Muscle of leg (tissue), 11 donors: ENCODE data around the gene GTF2H3. TPM values are rescaled to one million over a fixed set of nuclear protein-coding genes. Genes with fewer than 3 reads are reported as not detected.

ENCODE experiments used
- DNase-seq: peaks from one replicate; pipeline ENCODE4 v3.0.0; 2013
- H3K27ac ChIP-seq: one replicate; pipeline ENCODE4 v1.5.1; 2013; ENCODE audit warnings: mild to moderate bottlenecking, low read length, control low read depth
- H3K27me3 ChIP-seq: one replicate; pipeline ENCODE4 v1.6.1; 2013; ENCODE audit warnings: low read length; ENCODE audit not compliant: control insufficient read depth, insufficient read depth
- H3K36me3 ChIP-seq: one replicate; pipeline ENCODE4 v1.6.1; 2013; ENCODE audit warnings: low read length; ENCODE audit not compliant: control insufficient read depth, insufficient read depth
- H3K4me1 ChIP-seq: one replicate; pipeline ENCODE4 v1.6.1; 2013; ENCODE audit warnings: low read length; ENCODE audit not compliant: control insufficient read depth, insufficient read depth
- H3K4me3 ChIP-seq: one replicate; pipeline ENCODE4 v1.5.1; 2013; ENCODE audit warnings: low read length, control low read depth
- H3K9me3 ChIP-seq: replicated peaks from 2 replicates; pipeline ENCODE4 v1.6.1; 2013; ENCODE audit warnings: low read depth, low read length; ENCODE audit not compliant: control insufficient read depth
- WGBS: methylation state at CpG from one replicate; pipeline ENCODE4 v1.1.5; 2013; ENCODE audit warnings: missing lambda C conversion rate; ENCODE audit not compliant: insufficient coverage; 5-methylcytosine and 5-hydroxymethylcytosine counted together
- polyA plus RNA-seq, 8 donors: library from polyadenylated mRNA; unstranded; fragments of 120-200 nt; gene quantifications; one replicate each; pipeline versions ENCODE4 v1.2.1 to v1.2.3, GENCODE V29; 2013; ENCODE audit warnings: inconsistent platforms in 1 of 8, low replicate concordance in 1 of 8; ENCODE audit not compliant: insufficient read length in 8 of 8, insufficient read depth in 1 of 8
- total RNA-seq: library from RNA; stranded (reverse); fragments of 120-200 nt; gene quantifications from one replicate; pipeline ENCODE4 v1.2.4, GENCODE V29; 2013

The GTF2H3 gene
- total and polyA plus RNA-seq, 9 donors = 18.8 to 30.9 (median 26.9) TPM

DNA sequence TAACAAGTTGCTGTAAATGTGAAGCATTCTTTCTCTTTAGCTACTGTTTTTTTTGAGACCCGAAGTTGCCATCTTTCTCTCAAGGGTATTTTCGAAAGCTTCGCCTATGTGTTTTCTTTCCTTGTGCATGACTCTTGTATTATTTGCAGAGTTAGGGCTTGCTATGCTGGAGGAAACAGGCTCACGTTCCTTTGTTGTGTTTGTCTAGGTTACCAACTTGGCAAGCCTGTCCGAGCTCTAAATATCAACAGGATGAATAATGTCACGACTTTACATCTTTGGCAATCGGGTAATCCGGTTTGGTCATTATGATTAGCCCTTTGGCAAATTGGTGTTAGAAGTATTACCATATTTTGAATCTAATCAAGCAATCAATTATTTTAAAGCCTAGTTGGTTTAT, 62.6 kb downstream of the GTF2H3 start:
- 60% methylated on average over 1 of the region's 8 CpGs for WGBS
- no peak for DNase-seq
- peaks cover 20% of the 10 kb centered on the region for H3K36me3 ChIP-seq

DNA sequence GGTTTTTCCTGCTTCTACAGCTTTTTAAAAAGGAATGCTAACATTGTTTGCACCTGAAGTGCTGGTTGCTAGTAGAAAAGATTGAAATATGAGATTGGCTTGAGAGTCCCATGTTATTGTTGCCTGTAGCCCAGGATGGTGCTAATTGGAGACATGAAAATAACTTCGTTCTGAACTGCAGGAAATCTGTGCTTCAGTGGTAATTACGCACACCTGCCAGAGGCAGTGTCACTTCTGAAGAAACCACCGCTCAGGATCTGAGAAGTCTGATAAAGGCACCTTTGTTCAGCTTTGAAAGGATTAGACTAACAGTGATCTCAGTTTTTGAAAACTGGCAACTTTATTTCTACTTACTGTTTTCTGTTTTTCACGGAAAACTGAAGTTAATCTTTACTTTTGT, 63.0 kb downstream of the GTF2H3 start:
- H3K9me3 ChIP-seq = no peaks in the 10 kb centered on the region
- peaks cover 17% of the 10 kb centered on the region for H3K36me3 ChIP-seq
- no peak overlapping the region for H3K4me3 ChIP-seq
- no peak for DNase-seq
- 59% methylated on average over 3 of the region's 4 CpGs for WGBS
- H3K27ac ChIP-seq = no peak overlapping the region
- no peaks in the 10 kb centered on the region for H3K4me1 ChIP-seq
- no peaks in the 10 kb centered on the region for H3K27me3 ChIP-seq

More for the DNA sequence above, 62.6 kb downstream of the GTF2H3 start:
- no peak overlapping the region for H3K27ac ChIP-seq
- H3K4me3 ChIP-seq = no peak overlapping the region
- no peaks in the 10 kb centered on the region for H3K9me3 ChIP-seq
- no peaks in the 10 kb centered on the region for H3K4me1 ChIP-seq
- no peaks in the 10 kb centered on the region for H3K27me3 ChIP-seq

DNA sequence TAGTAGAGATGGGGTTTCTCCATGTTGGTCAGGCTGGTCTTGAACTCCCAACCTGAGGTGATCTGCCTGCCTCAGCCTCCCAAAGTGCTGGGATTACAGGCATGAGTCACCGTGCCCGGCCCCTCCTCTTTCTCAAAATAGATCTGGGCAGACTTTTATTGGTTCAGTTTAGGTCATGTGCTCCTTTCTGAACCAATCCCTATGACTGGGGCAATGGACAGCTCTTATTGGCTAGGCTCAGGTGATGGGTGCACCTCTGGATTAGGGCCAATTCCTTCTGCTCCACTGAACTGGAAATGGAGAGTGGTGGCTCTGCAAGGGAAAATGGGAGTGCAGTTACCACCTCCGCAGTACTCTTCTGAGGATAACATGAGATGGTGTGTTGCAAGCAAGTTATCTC, 72.3 kb downstream of the GTF2H3 start:
- H3K36me3 ChIP-seq = peaks cover 11% of the 10 kb centered on the region
- WGBS = 100% methylated on average over 1 of the region's 3 CpGs
- DNase-seq = no peak
- H3K27ac ChIP-seq = no peak overlapping the region
- no peaks in the 10 kb centered on the region for H3K27me3 ChIP-seq
- no peaks in the 10 kb centered on the region for H3K9me3 ChIP-seq
- no peaks in the 10 kb centered on the region for H3K4me1 ChIP-seq
- no peak overlapping the region for H3K4me3 ChIP-seq

DNA sequence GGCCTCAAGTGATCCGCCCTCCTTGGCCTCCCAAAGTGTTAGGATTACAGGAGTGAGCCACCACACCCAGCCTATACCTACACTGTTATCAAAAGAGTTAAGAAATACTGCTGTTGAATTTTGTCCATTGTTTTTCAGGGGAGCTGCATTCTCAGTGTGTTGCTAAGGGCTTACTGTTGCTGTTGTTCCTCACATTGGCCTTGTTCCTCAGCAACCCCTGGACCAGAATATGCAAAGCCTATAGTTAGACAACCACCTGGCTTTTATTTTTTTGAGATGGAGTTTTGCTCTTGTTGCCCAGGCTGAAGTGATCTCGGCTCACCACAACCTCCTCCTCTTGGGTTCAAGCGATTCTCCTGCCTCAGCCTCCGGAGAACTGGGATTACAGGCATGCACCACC, 73.8 kb downstream of the GTF2H3 start:
- Histone ChIP-seq H3K9me3 (no peaks in the 10 kb centered on the region), H3K36me3 (peaks cover 8% of the 10 kb centered on the region), H3K4me1 (peaks cover 5% of the 10 kb centered on the region), H3K4me3 (no peak overlapping the region), H3K27me3 (no peaks in the 10 kb centered on the region), H3K27ac (no peak overlapping the region)
- no peak for DNase-seq
- no CpG with 5 or more reads among the region's 4 CpGs for WGBS

Other genes starting within 250 kb of the GTF2H3 start
- gene KMT5A, start 249.7 kb upstream of the GTF2H3 start, total RNA-seq = 23.5 TPM
- 10 to 100 TPM; 27.1 to 36.0 (median 32.9) TPM for gene KMT5A, start 249.7 kb upstream of the GTF2H3 start, polyA plus RNA-seq
- gene RILPL2, start 197.1 kb upstream of the GTF2H3 start, total RNA-seq = 1.2 TPM
- gene RILPL2, start 197.1 kb upstream of the GTF2H3 start, polyA plus RNA-seq = 1 to 10 TPM; 1.2 to 2.2 (median 1.6) TPM
- gene SNRNP35, start 175.7 kb upstream of the GTF2H3 start, total RNA-seq = 25.5 TPM
- gene SNRNP35, start 175.7 kb upstream of the GTF2H3 start, polyA plus RNA-seq = 10 to 100 TPM; 23.1 to 34.2 (median 31.3) TPM
- gene RILPL1, start 100.1 kb upstream of the GTF2H3 start, total RNA-seq = 26.2 TPM
- 10 to 100 TPM; 24.8 to 38.3 (median 30.9) TPM for gene RILPL1, start 100.1 kb upstream of the GTF2H3 start, polyA plus RNA-seq
- 158 TPM for gene TMED2, start 49.3 kb upstream of the GTF2H3 start, total RNA-seq
- gene TMED2, start 49.3 kb upstream of the GTF2H3 start, polyA plus RNA-seq = 100 to 1,000 TPM; 129 to 184 (median 153) TPM
- gene DDX55, start 31.7 kb upstream of the GTF2H3 start, total RNA-seq = 21.0 TPM
- gene DDX55, start 31.7 kb upstream of the GTF2H3 start, polyA plus RNA-seq = 10 to 100 TPM; 11.9 to 20.1 (median 13.5) TPM
- 30.2 TPM for gene EIF2B1, start 143 bp upstream of the GTF2H3 start, total RNA-seq
- gene EIF2B1, start 143 bp upstream of the GTF2H3 start, polyA plus RNA-seq = 10 to 100 TPM; 42.2 to 49.1 (median 45.3) TPM
- 6.3 TPM for gene TCTN2, start 37.3 kb downstream of the GTF2H3 start, total RNA-seq
- 10 to 100 TPM in 2 of 8 donors, 1 to 10 TPM in 6; 7.4 to 11.7 (median 8.2) TPM for gene TCTN2, start 37.3 kb downstream of the GTF2H3 start, polyA plus RNA-seq
- gene ATP6V0A2, start 78.5 kb downstream of the GTF2H3 start, total RNA-seq = 14.1 TPM
- gene ATP6V0A2, start 78.5 kb downstream of the GTF2H3 start, polyA plus RNA-seq = 10 to 100 TPM; 10.1 to 19.6 (median 12.6) TPM
- 1.5 TPM for gene DNAH10, start 128.5 kb downstream of the GTF2H3 start, total RNA-seq
- gene DNAH10, start 128.5 kb downstream of the GTF2H3 start, polyA plus RNA-seq = 1 to 10 TPM; 1.2 to 8.6 (median 1.8) TPM